ENCODE measurements around the gene ALDH1L1. TPM values are rescaled to one million over a fixed set of nuclear protein-coding genes. Genes with fewer than 3 reads are reported as not detected.

ALDH1L1 gene
- total RNA-seq, 2 experiments from 2014 or later, result not detected

DNA sequence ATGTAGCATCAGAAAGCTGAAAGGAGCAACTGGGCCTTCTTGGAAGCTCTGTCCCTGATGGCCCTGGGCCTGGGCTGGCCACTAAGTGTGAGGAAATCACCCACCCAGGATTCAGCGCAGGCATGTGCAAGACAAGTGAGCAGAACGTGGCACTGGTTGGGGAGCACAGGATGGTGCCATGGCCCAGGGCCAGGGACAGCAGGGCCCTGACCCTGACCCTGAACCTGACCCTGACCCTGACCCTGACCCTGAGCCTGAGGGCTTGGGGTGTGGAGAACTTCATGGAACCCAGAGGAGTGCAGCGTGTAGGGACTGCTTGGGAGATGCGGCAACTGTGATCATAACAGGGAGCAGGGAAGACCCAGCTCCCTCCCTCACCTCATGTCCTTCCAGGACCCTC lies 5.9 kb upstream of the ALDH1L1 start:
- no peak overlapping the region for H3K27ac Mint-ChIP-seq
- H3K9me3 Mint-ChIP-seq, result no peaks in the 10 kb centered on the region
- intact Hi-C loops (cut with micrococcal nuclease), result no loop called here
- DNase-seq, result no peak
- no peak overlapping the region for H3K4me3 Mint-ChIP-seq
- ChIA-PET POLR2A (no interaction called here), CTCF (no interaction called here)
- no peaks in the 10 kb centered on the region for H3K36me3 Mint-ChIP-seq
- H3K27me3 Mint-ChIP-seq, result peaks cover 17% of the 10 kb centered on the region
- H3K4me1 Mint-ChIP-seq (ENCODE audit: low read depth), result peaks cover 1% of the 10 kb centered on the region

GRCh38 chr3:126184465-126185000 lies 4.1 kb upstream of the ALDH1L1 start:
- H3K4me3 Mint-ChIP-seq, result no peak overlapping the region
- peaks cover 25% of the 10 kb centered on the region for H3K27me3 Mint-ChIP-seq
- peaks cover 2% of the 10 kb centered on the region for H3K4me1 Mint-ChIP-seq (ENCODE audit: low read depth)
- ChIA-PET CTCF (interaction anchor here (1.6 kb wide), 1 partner anchor 13 kb away, joined by 4 read pairs; no protein-coding TSS in a partner anchor), POLR2A (no interaction called here)
- no peaks in the 10 kb centered on the region for H3K36me3 Mint-ChIP-seq
- no peak overlapping the region for H3K27ac Mint-ChIP-seq
- intact Hi-C loops (cut with micrococcal nuclease), result no loop called here
- H3K9me3 Mint-ChIP-seq, result no peaks in the 10 kb centered on the region
- no peak for DNase-seq

DNA sequence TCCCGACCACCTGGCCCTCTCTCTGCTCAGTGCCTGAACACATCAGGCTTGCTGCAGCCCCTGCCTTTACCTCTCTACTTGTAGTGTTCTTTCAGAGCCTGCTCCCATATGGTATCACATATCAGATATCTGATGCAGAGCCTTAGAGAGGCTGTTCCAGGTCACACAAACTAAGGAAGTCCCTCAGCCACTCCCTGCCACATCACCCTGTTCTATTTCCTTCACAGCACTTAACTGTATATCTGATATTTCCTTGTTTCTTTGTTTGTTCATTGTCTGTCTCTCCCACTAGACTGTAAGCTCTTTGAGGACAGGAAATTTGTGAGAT lies 976 bp upstream of the ALDH1L1 start:
- intact Hi-C loops (cut with micrococcal nuclease), result no loop called here
- Mint-ChIP-seq H3K4me1 (ENCODE audit: low read depth) (peaks cover 2% of the 10 kb centered on the region), H3K27ac (no peak overlapping the region), H3K27me3 (peaks cover 27% of the 10 kb centered on the region), H3K36me3 (no peaks in the 10 kb centered on the region), H3K9me3 (no peaks in the 10 kb centered on the region), H3K4me3 (no peak overlapping the region)
- DNase-seq, result no peak
- ChIA-PET POLR2A (no interaction called here), CTCF (no interaction called here)

- no peak for DNase-seq
- H3K27ac Mint-ChIP-seq, result no peak overlapping the region
- no peaks in the 10 kb centered on the region for H3K9me3 Mint-ChIP-seq
- no peaks in the 10 kb centered on the region for H3K36me3 Mint-ChIP-seq
- no peak overlapping the region for H3K4me3 Mint-ChIP-seq
- H3K27me3 Mint-ChIP-seq, result peaks cover 27% of the 10 kb centered on the region
- POLR2A ChIA-PET, result no interaction called here
- peaks cover 2% of the 10 kb centered on the region for H3K4me1 Mint-ChIP-seq (ENCODE audit: low read depth)
- CTCF ChIA-PET, result no interaction called here
- intact Hi-C loops (cut with micrococcal nuclease), result no loop called here
Measured at GRCh38 chr3:126179825-126180476, 435 bp downstream of the ALDH1L1 start.

- Mint-ChIP-seq H3K9me3 (no peaks in the 10 kb centered on the region), H3K27ac (no peak overlapping the region), H3K27me3 (peaks cover 27% of the 10 kb centered on the region), H3K4me1 (ENCODE audit: low read depth) (no peaks in the 10 kb centered on the region), H3K36me3 (no peaks in the 10 kb centered on the region), H3K4me3 (no peak overlapping the region)
- intact Hi-C loops (cut with micrococcal nuclease), result no loop called here
- ChIA-PET CTCF (no interaction called here), POLR2A (no interaction called here)
- no peak for DNase-seq
Measured at GRCh38 chr3:126170073-126170777, 10.2 kb downstream of the ALDH1L1 start.

DNA sequence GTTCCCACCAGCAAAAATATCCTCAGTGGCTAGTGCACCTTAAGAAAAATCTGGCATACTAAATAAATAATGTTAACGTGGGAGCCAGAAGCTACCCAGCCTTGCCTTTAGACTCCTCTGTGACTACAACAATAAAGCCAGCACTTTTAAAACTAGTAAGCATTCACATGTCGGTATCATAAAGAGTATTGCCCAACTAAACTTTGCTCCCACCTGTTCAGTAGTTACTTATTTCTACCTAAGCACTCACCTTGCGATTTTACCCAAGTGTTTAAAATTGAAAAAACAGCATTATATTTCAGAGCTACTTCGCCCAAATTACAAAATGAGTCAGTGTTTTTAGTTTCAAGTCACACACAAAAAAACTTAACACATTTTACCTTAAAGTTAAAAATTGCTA lies 12.8 kb downstream of the ALDH1L1 start:
- ChIA-PET POLR2A (no interaction called here), CTCF (interaction anchor here (0.6 kb wide), 1 partner anchor 10 kb away, joined by 3 read pairs; no protein-coding TSS in a partner anchor)
- H3K27me3 Mint-ChIP-seq, result peaks cover 31% of the 10 kb centered on the region
- intact Hi-C loops (cut with micrococcal nuclease), result no loop called here
- no peak overlapping the region for H3K27ac Mint-ChIP-seq
- H3K4me3 Mint-ChIP-seq, result no peak overlapping the region
- H3K4me1 Mint-ChIP-seq (ENCODE audit: low read depth), result no peaks in the 10 kb centered on the region
- DNase-seq, result no peak
- no peaks in the 10 kb centered on the region for H3K9me3 Mint-ChIP-seq
- no peaks in the 10 kb centered on the region for H3K36me3 Mint-ChIP-seq

- ChIA-PET CTCF (no interaction called here), POLR2A (no interaction called here)
- H3K27me3 Mint-ChIP-seq, result peaks cover 25% of the 10 kb centered on the region
- intact Hi-C loops (cut with micrococcal nuclease), result no loop called here
- no peak for DNase-seq
- H3K36me3 Mint-ChIP-seq, result no peaks in the 10 kb centered on the region
- H3K4me3 Mint-ChIP-seq, result no peak overlapping the region
- no peaks in the 10 kb centered on the region for H3K4me1 Mint-ChIP-seq (ENCODE audit: low read depth)
- H3K27ac Mint-ChIP-seq, result no peak overlapping the region
- no peaks in the 10 kb centered on the region for H3K9me3 Mint-ChIP-seq
Measured at GRCh38 chr3:126166009-126166408, 14.4 kb downstream of the ALDH1L1 start.

GRCh38 chr3:126161309-126161708 lies 19.1 kb downstream of the ALDH1L1 start:
- Mint-ChIP-seq H3K9me3 (no peaks in the 10 kb centered on the region), H3K36me3 (no peaks in the 10 kb centered on the region), H3K27ac (no peak overlapping the region), H3K4me1 (ENCODE audit: low read depth) (no peaks in the 10 kb centered on the region), H3K27me3 (peaks cover 15% of the 10 kb centered on the region), H3K4me3 (no peak overlapping the region)
- ChIA-PET POLR2A (no interaction called here), CTCF (interaction anchor here (1.0 kb wide), 1 partner anchor 27 kb away, joined by 3 read pairs; no protein-coding TSS in a partner anchor)
- intact Hi-C loops (cut with micrococcal nuclease), result no loop called here
- no peak for DNase-seq

GRCh38 chr3:126160243-126161210 lies 19.9 kb downstream of the ALDH1L1 start:
- intact Hi-C loops (cut with micrococcal nuclease), result no loop called here
- Mint-ChIP-seq H3K36me3 (no peaks in the 10 kb centered on the region), H3K4me3 (no peak overlapping the region), H3K27me3 (peaks cover 8% of the 10 kb centered on the region), H3K9me3 (no peaks in the 10 kb centered on the region), H3K4me1 (ENCODE audit: low read depth) (no peaks in the 10 kb centered on the region), H3K27ac (no peak overlapping the region)
- DNase-seq, result no peak
- ChIA-PET CTCF (no interaction called here), POLR2A (no interaction called here)

- H3K4me3 Mint-ChIP-seq, result no peak overlapping the region
- intact Hi-C loops (cut with micrococcal nuclease), result no loop called here
- H3K27me3 Mint-ChIP-seq, result peaks cover 4% of the 10 kb centered on the region
- H3K4me1 Mint-ChIP-seq (ENCODE audit: low read depth), result no peaks in the 10 kb centered on the region
- no peaks in the 10 kb centered on the region for H3K9me3 Mint-ChIP-seq
- POLR2A ChIA-PET, result no interaction called here
- CTCF ChIA-PET, result interaction anchor here (0.5 kb wide), 1 partner anchor 37 kb away, joined by 3 read pairs; no protein-coding TSS in a partner anchor
- no peaks in the 10 kb centered on the region for H3K36me3 Mint-ChIP-seq
- H3K27ac Mint-ChIP-seq, result no peak overlapping the region
- no peak for DNase-seq
Measured at GRCh38 chr3:126159476-126159875, 20.9 kb downstream of the ALDH1L1 start.

- intact Hi-C loops (cut with micrococcal nuclease), result no loop called here
- CTCF ChIA-PET, result interaction anchor here (0.5 kb wide), 1 partner anchor 37 kb away, joined by 3 read pairs; no protein-coding TSS in a partner anchor
Measured at GRCh38 chr3:126158912-126159454, 21.4 kb downstream of the ALDH1L1 start.

More at GRCh38 chr3:126158912-126159454, 21.4 kb downstream of the ALDH1L1 start:
- Mint-ChIP-seq H3K27ac (no peak overlapping the region), H3K4me3 (no peak overlapping the region), H3K36me3 (no peaks in the 10 kb centered on the region), H3K4me1 (ENCODE audit: low read depth) (no peaks in the 10 kb centered on the region), H3K9me3 (no peaks in the 10 kb centered on the region), H3K27me3 (peaks cover 2% of the 10 kb centered on the region)
- no peak for DNase-seq
- POLR2A ChIA-PET, result no interaction called here
